K562 (cell line): ENCODE measurements around the gene KNOP1. TPM values are rescaled to one million over a fixed set of nuclear protein-coding genes. Genes with fewer than 3 reads are reported as not detected.

Experiments
- ATAC-seq: fragments of 200-7000 bp; cut with Tn5 transposase; 3 replicates; pipeline ENCODE4 v1.9.1; 2020; ENCODE audit warnings: moderate library complexity
- BruUV-seq: library from RNA; stranded (reverse); fragments of 400-500 nt; replicated peaks from 2 replicates; lab custom pipeline; 2021; lab: Mats Ljungman, UMichigan
- CTCF ChIA-PET: fragments of 300-600 bp; formaldehyde crosslinking; extraction: SDS; loops from one replicate; lab custom pipeline; 2021; ENCODE audit warnings: low intra/inter-chr PET ratio; lab: Yijun Ruan, JAX
- POLR2A ChIA-PET: fragments of 300-600, 350-650 bp; sonication (Branson Sonifier 250); formaldehyde crosslinking; extraction: SDS; loops from one replicate; lab custom pipeline; 2021; ENCODE audit warnings: antibody characterized with exemption, inconsistent platforms; lab: Yijun Ruan, JAX
- DNase-seq, 4 experiments: peaks; one replicate each; pipeline versions ENCODE4 v3.0.0 to v3.0.0-alpha.2; 2011 to 2018; ENCODE audit warnings: low spot score in 3 of 4, mixed read lengths in 3 of 4; ENCODE audit errors: extremely low read depth in 1 of 4
- FAIRE-seq: peaks from 2 replicates; lab custom pipeline; 2011; peaks lifted over from hg19 to GRCh38; lab: Jason Lieb, UNC
- H2AFZ ChIP-seq: 2 replicates; pipeline ENCODE4 v1.6.0; 2011; ENCODE audit warnings: low read depth, low read length, control low read depth, inconsistent platforms
- H3K27ac ChIP-seq: fragments of 200-600 bp; 3 replicates; pipeline ENCODE4 v1.8.0; 2011; ENCODE audit warnings: low read depth, mild to moderate bottlenecking, control low read depth, inconsistent platforms, low read length, moderate library complexity, mixed read lengths; ENCODE audit errors: extremely low read depth
- H3K27me3 ChIP-seq, 2 experiments: fragments of 300-600 bp in 1 of 2; 2 replicates in 1 of 2; 3 replicates in 1 of 2; pipeline versions ENCODE4 v1.6.0 to v1.8.0; 2011; ENCODE audit warnings: inconsistent platforms in 2 of 2, low read length in 2 of 2, mild to moderate bottlenecking in 1 of 2, mixed read lengths in 1 of 2, moderate library complexity in 1 of 2; ENCODE audit not compliant: control insufficient read depth in 2 of 2, insufficient read depth in 2 of 2
- H3K36me3 ChIP-seq: fragments of 300-600 bp; 3 replicates; pipeline ENCODE4 v1.8.0; 2011; ENCODE audit warnings: mild to moderate bottlenecking, low read length, inconsistent platforms; ENCODE audit not compliant: control insufficient read depth, insufficient read depth
- H3K4me1 ChIP-seq, 2 experiments: fragments of 200-600 bp in 1 of 2; replicated peaks in 1 of 2; 2 replicates in 1 of 2; 3 replicates in 1 of 2; pipeline versions ENCODE4 v1.5.1 to v1.8.0; 2011; ENCODE audit warnings: inconsistent platforms in 2 of 2, low read length in 2 of 2, mild to moderate bottlenecking in 1 of 2, mixed read lengths in 1 of 2, moderate library complexity in 1 of 2; ENCODE audit not compliant: control insufficient read depth in 2 of 2, insufficient read depth in 2 of 2
- H3K4me2 ChIP-seq: 2 replicates; pipeline ENCODE4 v1.6.1; 2011; ENCODE audit warnings: low read length, control low read depth, inconsistent platforms, mixed read lengths; ENCODE audit not compliant: insufficient read depth
- H3K4me3 ChIP-seq: fragments of 200-600 bp; sonication (generic), shearing (Covaris generic); 2 replicates; pipeline ENCODE4 v1.5.1; 2016; ENCODE audit warnings: control low read depth, inconsistent platforms
- H3K79me2 ChIP-seq: fragments of 200-600 bp; 3 replicates; pipeline ENCODE4 v1.8.0; 2011; ENCODE audit warnings: low read length, inconsistent platforms; ENCODE audit not compliant: control insufficient read depth, insufficient read depth
- H3K9ac ChIP-seq, 2 experiments: 2 replicates each; pipeline versions ENCODE4 v1.6.0 to v1.6.1; 2011; ENCODE audit warnings: low read depth in 2 of 2, low read length in 2 of 2, control low read depth in 1 of 2, inconsistent platforms in 1 of 2, mild to moderate bottlenecking in 1 of 2, mixed read lengths in 1 of 2; ENCODE audit not compliant: insufficient read depth in 1 of 2
- H3K9me1 ChIP-seq: one replicate; pipeline ENCODE4 v1.6.0; 2011; ENCODE audit warnings: inconsistent platforms, mild to moderate bottlenecking, low read length, moderate library complexity; ENCODE audit not compliant: control insufficient read depth, insufficient read depth
- H3K9me3 ChIP-seq: replicated peaks from 2 replicates; pipeline ENCODE4 v1.5.1; 2011; ENCODE audit warnings: low read depth, low read length, inconsistent platforms; ENCODE audit not compliant: control insufficient read depth, insufficient read depth
- H4K20me1 ChIP-seq: replicated peaks from 2 replicates; pipeline ENCODE4 v1.6.1; 2011; ENCODE audit warnings: low read length, inconsistent platforms, mixed read lengths; ENCODE audit not compliant: control insufficient read depth, insufficient read depth
- HDAC3 ChIP-seq: fragments of 450-650 bp; IDR thresholded peaks from 2 replicates; pipeline ENCODE4 v1.6.1; 2018; ENCODE audit warnings: borderline replicate concordance, mild to moderate bottlenecking, moderate library complexity; ENCODE audit not compliant: partially characterized antibody
- NFIC ChIP-seq: fragments of 450-650 bp; IDR thresholded peaks from 2 replicates; pipeline ENCODE4 v1.6.1; 2017; ENCODE audit warnings: mild to moderate bottlenecking, inconsistent platforms
- ZBTB43 ChIP-seq: sonication (generic); formaldehyde crosslinking; IDR thresholded peaks from 2 replicates; pipeline ENCODE4 v1.8.0; 2023; ENCODE audit warnings: mild to moderate bottlenecking, missing genetic modification reagents
- ZNF24 ChIP-seq: fragments of 450-650 bp; IDR thresholded peaks from 2 replicates; pipeline ENCODE4 v1.6.1; 2016
- WGBS: fragments of 100-300 bp; shearing (Covaris generic); methylation state at CpG from one replicate; pipeline ENCODE4 v1.1.6; 2016; ENCODE audit warnings: low coverage, mixed read lengths; ENCODE audit not compliant: insufficient coverage; ENCODE audit errors: missing lambda C conversion rate; 5-methylcytosine and 5-hydroxymethylcytosine counted together
- in situ Hi-C: fragments of 300-500 bp; cut with MboI; formaldehyde crosslinking; loops from 4 replicates; pipeline ENCODE4 v1.15.0; 2018; ENCODE audit warnings: inconsistent platforms, mixed read lengths
- intact Hi-C: fragments of 100-400 bp; cut with micrococcal nuclease; formaldehyde crosslinking; loops from 2 replicates; pipeline ENCODE4 v1.14.2; 2022
- polyA plus RNA-seq, 8 experiments: library from polyadenylated mRNA; depleted of rRNA in 4 of 8; stranded (reverse) in 5 of 8; unstranded in 3 of 8; fragments of >200 nt; fragmentation: Nextera tagmentation in 2 of 8; fragmentation: Illumina TruSeq in 1 of 8; extraction: Ambion mirVana in 2 of 8; extraction: Trizol in 1 of 8; gene quantifications; 2 replicates each; pipeline versions ENCODE4 v1.2.1 to v1.2.3, GENCODE V29; 2011 to 2014; ENCODE audit warnings: inconsistent platforms in 1 of 8, missing spikeins in 1 of 8
- total RNA-seq, 7 experiments: library from RNA; depleted of rRNA in 6 of 7; stranded (reverse); fragments of >200 nt in 6 of 7; fragmentation: Illumina TruSeq in 2 of 7; extraction: Trizol in 2 of 7; gene quantifications; 2 replicates each; pipeline versions ENCODE4 v1.2.1 to v1.2.3, GENCODE V29; 2011 to 2021; ENCODE audit warnings: low replicate concordance in 1 of 7
- TF ChIP-seq, protein P1 (sequence below): fragments of 450-650 bp; IDR thresholded peaks from 2 replicates; pipeline ENCODE4 v1.6.1; 2017; ENCODE audit warnings: antibody characterized with exemption, mild to moderate bottlenecking

The KNOP1 gene
- total and polyA plus RNA-seq, 9 of the 15 experiments (the other 6 are each of a cell fraction or from before 2014, with no cell fraction given): 22.4 to 57.6 (median 39.3) TPM

- peaks cover 22% of the 10 kb centered on the region for H3K79me2 ChIP-seq
- no peak overlapping the region for H3K4me2 ChIP-seq
- BruUV-seq: no TSS peak
- no peak overlapping the region for H3K4me3 ChIP-seq
- peaks cover 6% of the 10 kb centered on the region for H3K9me1 ChIP-seq
- no peak overlapping the region for H2AFZ ChIP-seq
- in situ Hi-C loops (no loop called here), intact Hi-C loops (no loop called here)
- no peak overlapping the region for H3K9ac ChIP-seq
- H4K20me1 ChIP-seq: peaks cover 18% of the 10 kb centered on the region
- no peak overlapping the region for H3K27ac ChIP-seq
- WGBS: 97% methylated on average over 8 of the region's 8 CpGs
- CTCF ChIA-PET: no interaction called here
- H3K4me1 ChIP-seq: peaks cover 14 to 28% of the 10 kb centered on the region in 2 experiments; a peak in 4 of 5 replicates
- H3K27me3 ChIP-seq: no peaks in the 10 kb centered on the region
- POLR2A ChIA-PET: interaction anchor here (0.6 to 0.9 kb wide), 2 partner anchors 9 to 139 kb away, joined by 3 to 4 read pairs; no protein-coding TSS in a partner anchor
- H3K9me3 ChIP-seq: no peaks in the 10 kb centered on the region
- FAIRE-seq: no peak
- no peak for DNase-seq
- ATAC-seq: no peak
- H3K36me3 ChIP-seq: peaks cover 90% of the 10 kb centered on the region
- TF ChIP-seq ZBTB43 (CRISPR knock-in tag) (no peak), HDAC3 (no peak), NFIC (no peak), ZNF24 (no peak)
- TF ChIP-seq, protein P1, sequence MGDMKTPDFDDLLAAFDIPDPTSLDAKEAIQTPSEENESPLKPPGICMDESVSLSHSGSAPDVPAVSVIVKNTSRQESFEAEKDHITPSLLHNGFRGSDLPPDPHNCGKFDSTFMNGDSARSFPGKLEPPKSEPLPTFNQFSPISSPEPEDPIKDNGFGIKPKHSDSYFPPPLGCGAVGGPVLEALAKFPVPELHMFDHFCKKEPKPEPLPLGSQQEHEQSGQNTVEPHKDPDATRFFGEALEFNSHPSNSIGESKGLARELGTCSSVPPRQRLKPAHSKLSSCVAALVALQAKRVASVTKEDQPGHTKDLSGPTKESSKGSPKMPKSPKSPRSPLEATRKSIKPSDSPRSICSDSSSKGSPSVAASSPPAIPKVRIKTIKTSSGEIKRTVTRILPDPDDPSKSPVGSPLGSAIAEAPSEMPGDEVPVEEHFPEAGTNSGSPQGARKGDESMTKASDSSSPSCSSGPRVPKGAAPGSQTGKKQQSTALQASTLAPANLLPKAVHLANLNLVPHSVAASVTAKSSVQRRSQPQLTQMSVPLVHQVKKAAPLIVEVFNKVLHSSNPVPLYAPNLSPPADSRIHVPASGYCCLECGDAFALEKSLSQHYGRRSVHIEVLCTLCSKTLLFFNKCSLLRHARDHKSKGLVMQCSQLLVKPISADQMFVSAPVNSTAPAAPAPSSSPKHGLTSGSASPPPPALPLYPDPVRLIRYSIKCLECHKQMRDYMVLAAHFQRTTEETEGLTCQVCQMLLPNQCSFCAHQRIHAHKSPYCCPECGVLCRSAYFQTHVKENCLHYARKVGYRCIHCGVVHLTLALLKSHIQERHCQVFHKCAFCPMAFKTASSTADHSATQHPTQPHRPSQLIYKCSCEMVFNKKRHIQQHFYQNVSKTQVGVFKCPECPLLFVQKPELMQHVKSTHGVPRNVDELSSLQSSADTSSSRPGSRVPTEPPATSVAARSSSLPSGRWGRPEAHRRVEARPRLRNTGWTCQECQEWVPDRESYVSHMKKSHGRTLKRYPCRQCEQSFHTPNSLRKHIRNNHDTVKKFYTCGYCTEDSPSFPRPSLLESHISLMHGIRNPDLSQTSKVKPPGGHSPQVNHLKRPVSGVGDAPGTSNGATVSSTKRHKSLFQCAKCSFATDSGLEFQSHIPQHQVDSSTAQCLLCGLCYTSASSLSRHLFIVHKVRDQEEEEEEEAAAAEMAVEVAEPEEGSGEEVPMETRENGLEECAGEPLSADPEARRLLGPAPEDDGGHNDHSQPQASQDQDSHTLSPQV: no peak
Measured at GRCh38 chr16:19705146-19705501, 12.9 kb downstream of the KNOP1 start.
